ENCODE results near the gene RASD2. TPM values are rescaled to one million over a fixed set of nuclear protein-coding genes. Genes with fewer than 3 reads are reported as not detected.

Gene RASD2, protein sequence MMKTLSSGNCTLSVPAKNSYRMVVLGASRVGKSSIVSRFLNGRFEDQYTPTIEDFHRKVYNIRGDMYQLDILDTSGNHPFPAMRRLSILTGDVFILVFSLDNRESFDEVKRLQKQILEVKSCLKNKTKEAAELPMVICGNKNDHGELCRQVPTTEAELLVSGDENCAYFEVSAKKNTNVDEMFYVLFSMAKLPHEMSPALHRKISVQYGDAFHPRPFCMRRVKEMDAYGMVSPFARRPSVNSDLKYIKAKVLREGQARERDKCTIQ
- total RNA-seq (2022; extraction: Qiagen RNA extraction) = 0.65 to 0.80 TPM (median 0.67 TPM) in 5 replicates

DNA sequence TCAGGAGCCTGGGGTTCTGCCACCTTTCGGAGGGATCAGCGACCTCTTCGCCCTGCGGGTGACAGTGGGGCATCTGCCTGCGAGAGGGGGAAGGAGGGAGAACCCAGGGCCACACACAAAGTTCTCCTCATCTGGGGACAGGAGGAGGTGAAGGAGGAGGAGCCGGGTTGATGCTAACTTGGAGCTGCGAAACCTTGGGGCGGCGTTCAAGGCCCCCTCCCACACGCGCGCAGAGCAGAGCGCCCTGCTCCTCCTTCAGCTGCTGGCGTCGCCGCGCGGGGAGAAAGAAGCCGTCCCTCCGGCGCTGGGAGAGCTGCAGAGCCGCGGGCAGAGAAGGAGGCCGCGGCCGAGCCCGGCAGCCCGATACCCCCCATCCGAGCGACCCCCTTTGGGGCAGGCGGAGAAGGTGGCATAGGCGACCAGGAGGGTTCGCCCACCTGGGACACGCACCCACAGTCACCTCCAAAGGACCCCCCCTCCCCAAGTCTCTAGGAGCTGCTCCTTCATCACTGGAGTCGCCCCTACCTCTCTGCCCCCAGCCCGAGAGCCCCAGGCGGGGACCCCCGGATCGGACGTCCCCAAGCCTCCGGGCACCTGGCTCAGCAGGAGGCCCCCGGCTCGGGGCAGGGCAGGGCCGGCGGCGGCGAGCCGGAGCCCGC lies at the start of gene RASD2:
RASD2 (plus strand) TSS at position 237 of the 659 bp plus-strand sequence. CDS start 5,979 bp downstream, outside the sequence.

Other genes with a start within 250 kb of the RASD2 start
- gene TOM1, start 240.9 kb upstream of the RASD2 start, total RNA-seq (2022; extraction: Qiagen RNA extraction) = 11.5 to 14.0 TPM (median 12.5 TPM) in 5 replicates
- 324 to 482 TPM (median 344 TPM) in 5 replicates for gene HMOX1, start 159.7 kb upstream of the RASD2 start, total RNA-seq (2022; extraction: Qiagen RNA extraction)
- 62.2 to 95.3 TPM (median 79.5 TPM) in 5 replicates for gene MCM5, start 140.7 kb upstream of the RASD2 start, total RNA-seq (2022; extraction: Qiagen RNA extraction)
- gene MB, start 76.5 kb downstream of the RASD2 start, total RNA-seq (2022; extraction: Qiagen RNA extraction) = 6.3 to 8.7 TPM (median 7.7 TPM) in 5 replicates
- gene APOL6, start 107.6 kb downstream of the RASD2 start, total RNA-seq (2022; extraction: Qiagen RNA extraction) = 1.1 to 1.7 TPM (median 1.2 TPM) in 5 replicates
- not detected in 5 replicates for gene APOL5, start 177.0 kb downstream of the RASD2 start, total RNA-seq (2022; extraction: Qiagen RNA extraction)

All from A549 treated with AZD2906 at 1 μM for 4 hours (cell line).